PC-3 (cell line): Measurements from ENCODE around the gene SLC34A3. TPM values are rescaled to one million over a fixed set of nuclear protein-coding genes. Genes with fewer than 3 reads are reported as not detected.
A peak's percentile ranks its signal among the peaks of the same experiment; 100 is the strongest.

Experiments used
- ATAC-seq: fragments of 200-7000 bp; cut with Tn5 transposase; 2 replicates; pipeline ENCODE4 v1.9.1; 2020; ENCODE audit warnings: mild to moderate bottlenecking, moderate library complexity
- BruUV-seq: library from RNA; stranded (reverse); fragments of 400-500 nt; replicated peaks from 2 replicates; lab custom pipeline; 2021; lab: Mats Ljungman, UMichigan
- CTCF ChIA-PET: fragments of 300-600 bp; sonication (Branson Sonifier 250); formaldehyde crosslinking; loops from one replicate; lab custom pipeline; 2022; ENCODE audit warnings: antibody characterized with exemption; lab: Charles Lee
- POLR2A ChIA-PET: fragments of 300-600 bp; sonication (Branson Sonifier 250); formaldehyde crosslinking; loops from one replicate; lab custom pipeline; 2022; ENCODE audit warnings: antibody characterized with exemption; ENCODE audit not compliant: unreplicated experiment; lab: Charles Lee
- DNase-seq: peaks from one replicate; pipeline ENCODE4 v3.0.0-alpha.2; 2015
- H2AFZ ChIP-seq: fragments of 300-600 bp; sonication (generic); 2 replicates; pipeline ENCODE4 v1.6.0; 2016; ENCODE audit warnings: antibody characterized with exemption, low read length
- H3F3A ChIP-seq: fragments of 300-600 bp; sonication (generic); one replicate; pipeline ENCODE4 v1.6.0; 2017; ENCODE audit warnings: antibody characterized with exemption, low read length, control low read depth, mild to moderate bottlenecking; ENCODE audit not compliant: unreplicated experiment
- H3K27ac ChIP-seq: fragments of 300-600 bp; sonication (generic); 2 replicates; pipeline ENCODE4 v1.5.1; 2016; ENCODE audit warnings: mild to moderate bottlenecking, low read length
- H3K27me3 ChIP-seq: fragments of 300-600 bp; sonication (generic); 2 replicates; pipeline ENCODE4 v1.6.1; 2016; ENCODE audit warnings: low read length, mixed read lengths
- H3K36me3 ChIP-seq: fragments of 300-600 bp; sonication (generic); 2 replicates; pipeline ENCODE4 v1.6.1; 2016; ENCODE audit warnings: low read depth, mixed run types, low read length, mixed read lengths
- H3K4me1 ChIP-seq: fragments of 300-600 bp; sonication (generic); 2 replicates; pipeline ENCODE4 v1.5.1; 2016; ENCODE audit warnings: low read length; ENCODE audit not compliant: insufficient read depth
- H3K4me2 ChIP-seq: fragments of 300-600 bp; sonication (generic); 2 replicates; pipeline ENCODE4 v1.6.0; 2016; ENCODE audit warnings: low read length
- H3K4me3 ChIP-seq: fragments of 300-600 bp; sonication (generic); 2 replicates; pipeline ENCODE4 v1.5.1; 2016; ENCODE audit warnings: mild to moderate bottlenecking, low read length, mixed read lengths
- H3K79me2 ChIP-seq: fragments of 300-600 bp; sonication (generic); 2 replicates; pipeline ENCODE4 v1.6.1; 2017; ENCODE audit warnings: low read length, mixed read lengths
- H3K9ac ChIP-seq: fragments of 300-600 bp; sonication (generic); 2 replicates; pipeline ENCODE4 v1.6.0; 2016; ENCODE audit warnings: mild to moderate bottlenecking, low read length
- H3K9me2 ChIP-seq: fragments of 300-600 bp; sonication (generic); replicated peaks from 2 replicates; pipeline ENCODE4 v1.6.1; 2016; ENCODE audit warnings: mixed run types, low read length, mixed read lengths
- H3K9me3 ChIP-seq: fragments of 300-600 bp; sonication (generic); 2 replicates; pipeline ENCODE4 v1.6.1; 2016; ENCODE audit warnings: low read length, mixed read lengths
- H4K20me1 ChIP-seq: fragments of 300-600 bp; sonication (generic); 2 replicates; pipeline ENCODE4 v1.6.1; 2016; ENCODE audit warnings: low read length, mixed read lengths
- CTCF ChIP-seq: fragments of 300-600 bp; sonication (generic); conservative IDR thresholded peaks from 2 replicates; pipeline ENCODE4 v1.5.1; 2017; ENCODE audit warnings: antibody characterized with exemption, low read depth, mild to moderate bottlenecking, low read length
- EZH2 ChIP-seq: fragments of 300-600 bp; sonication (generic); IDR thresholded peaks from one replicate; pipeline ENCODE4 v1.6.1; 2017; ENCODE audit warnings: antibody characterized with exemption, mild to moderate bottlenecking, low read length; ENCODE audit not compliant: unreplicated experiment
- EZH2phosphoT487 ChIP-seq: fragments of 300-600 bp; sonication (generic); IDR thresholded peaks from 2 replicates; pipeline ENCODE4 v1.6.1; 2018; ENCODE audit warnings: mild to moderate bottlenecking, antibody characterized with exemption, low read length, borderline replicate concordance
- intact Hi-C: fragments of 100-400 bp; cut with micrococcal nuclease; formaldehyde crosslinking; loops from 2 replicates; pipeline ENCODE4 v1.9.0; 2023
- total RNA-seq: library from RNA; depleted of rRNA; stranded (reverse); fragments of >200 nt; gene quantifications from 2 replicates; pipeline ENCODE4 v1.2.3, GENCODE V29; 2014

The SLC34A3 gene
- total RNA-seq, 1 experiment from 2014 or later, result 1.5 TPM

GRCh38 chr9:137218212-137218753, 12.4 kb upstream of the SLC34A3 start:
- TF ChIP-seq EZH2 (no peak), CTCF (no peak), EZH2phosphoT487 (no peak)
- Histone ChIP-seq H2AFZ (no peak overlapping the region), H3K36me3 (no peaks in the 10 kb centered on the region), H4K20me1 (no peaks in the 10 kb centered on the region), H3K4me3 (peak overlapping the region; percentile 70), H3K9me2 (no peaks in the 10 kb centered on the region), H3F3A (no peaks in the 10 kb centered on the region), H3K4me1 (peaks cover 24% of the 10 kb centered on the region), H3K79me2 (no peaks in the 10 kb centered on the region), H3K9ac (no peak overlapping the region; the same call in 1 of the 2 replicates), H3K9me3 (no peaks in the 10 kb centered on the region), H3K27ac (peak overlapping the region; percentile 10), H3K27me3 (no peaks in the 10 kb centered on the region), H3K4me2 (peak overlapping the region; percentile 90)
- intact Hi-C loops, result no loop called here
- ChIA-PET POLR2A (interaction anchor here (0.7 kb wide), 1 partner anchor 68 kb away, joined by 5 read pairs; no protein-coding TSS in a partner anchor), CTCF (no interaction called here)
- no TSS peak for BruUV-seq
- DNase-seq (no peak), ATAC-seq (peak; percentile 2)

GRCh38 chr9:137218754-137219271, 11.9 kb upstream of the SLC34A3 start:
- H3K4me2 ChIP-seq, result peak overlapping the region; percentile 90
- H2AFZ ChIP-seq, result no peak overlapping the region
- CTCF ChIA-PET, result interaction anchor here (0.6 kb wide), 1 partner anchor 62 kb away, joined by 3 read pairs; no protein-coding TSS in a partner anchor
- H3K4me1 ChIP-seq, result peaks cover 25% of the 10 kb centered on the region
- peak; percentile 65 for DNase-seq
- H3K9me3 ChIP-seq, result no peaks in the 10 kb centered on the region
- peaks cover 1% of the 10 kb centered on the region; the same call in 1 of the 2 replicates for H3K79me2 ChIP-seq
- H3K27ac ChIP-seq, result peak overlapping the region; percentile 10
- H3K36me3 ChIP-seq, result no peaks in the 10 kb centered on the region
- intact Hi-C loops, result no loop called here
- H3K27me3 ChIP-seq, result no peaks in the 10 kb centered on the region
- no peak overlapping the region for H3K9ac ChIP-seq
- peaks cover 1% of the 10 kb centered on the region for H3F3A ChIP-seq
- TF ChIP-seq CTCF, result no peak
- no peak for TF ChIP-seq EZH2phosphoT487
- TF ChIP-seq EZH2, result no peak
- H4K20me1 ChIP-seq, result no peaks in the 10 kb centered on the region
- no peaks in the 10 kb centered on the region for H3K9me2 ChIP-seq
- no TSS peak for BruUV-seq
- H3K4me3 ChIP-seq, result peak overlapping the region; percentile 70
- POLR2A ChIA-PET, result interaction anchor here (0.6 to 0.7 kb wide), 2 partner anchors 68 to 132 kb away, joined by 4 to 5 read pairs; partner anchors contain the start of gene MAN1B1
- ATAC-seq, result peak; percentile 55
